GM10248 (cell line): Measurements from ENCODE around the gene POLRMT.
"Not testable (repeated sequence)": the region's sequence is repeated elsewhere in the genome, so short reads cannot be mapped to it uniquely, and the experiment has no call there.

ENCODE experiments used
- CTCF ChIA-PET: fragments of 300-600 bp; sonication (Branson Sonifier 250); formaldehyde crosslinking; extraction: SDS; loops from one replicate; lab custom pipeline; 2021; ENCODE audit warnings: antibody characterized with exemption; lab: Yijun Ruan, JAX
- POLR2A ChIA-PET: fragments of 350-650 bp; sonication (Branson Sonifier 250); formaldehyde crosslinking; extraction: SDS; loops from one replicate; lab custom pipeline; 2020; ENCODE audit warnings: antibody characterized with exemption; lab: Yijun Ruan, JAX
- DNase-seq: peaks from one replicate; pipeline ENCODE4 v3.0.0; 2012; ENCODE audit errors: extremely low spot score
- TF ChIP-seq, protein P1 (sequence below): IDR thresholded peaks from 2 replicates; pipeline ENCODE4 v1.5.1; 2012; ENCODE audit warnings: mild to moderate bottlenecking, low read depth; ENCODE audit errors: extremely low read depth, missing control alignments, control extremely low read depth

POLRMT gene

GRCh38 chr19:625257-625656, 8.1 kb downstream of the POLRMT start:
- ChIA-PET CTCF (no interaction called here), POLR2A (no interaction called here)
- DNase-seq = no peak
- TF ChIP-seq, protein P1, sequence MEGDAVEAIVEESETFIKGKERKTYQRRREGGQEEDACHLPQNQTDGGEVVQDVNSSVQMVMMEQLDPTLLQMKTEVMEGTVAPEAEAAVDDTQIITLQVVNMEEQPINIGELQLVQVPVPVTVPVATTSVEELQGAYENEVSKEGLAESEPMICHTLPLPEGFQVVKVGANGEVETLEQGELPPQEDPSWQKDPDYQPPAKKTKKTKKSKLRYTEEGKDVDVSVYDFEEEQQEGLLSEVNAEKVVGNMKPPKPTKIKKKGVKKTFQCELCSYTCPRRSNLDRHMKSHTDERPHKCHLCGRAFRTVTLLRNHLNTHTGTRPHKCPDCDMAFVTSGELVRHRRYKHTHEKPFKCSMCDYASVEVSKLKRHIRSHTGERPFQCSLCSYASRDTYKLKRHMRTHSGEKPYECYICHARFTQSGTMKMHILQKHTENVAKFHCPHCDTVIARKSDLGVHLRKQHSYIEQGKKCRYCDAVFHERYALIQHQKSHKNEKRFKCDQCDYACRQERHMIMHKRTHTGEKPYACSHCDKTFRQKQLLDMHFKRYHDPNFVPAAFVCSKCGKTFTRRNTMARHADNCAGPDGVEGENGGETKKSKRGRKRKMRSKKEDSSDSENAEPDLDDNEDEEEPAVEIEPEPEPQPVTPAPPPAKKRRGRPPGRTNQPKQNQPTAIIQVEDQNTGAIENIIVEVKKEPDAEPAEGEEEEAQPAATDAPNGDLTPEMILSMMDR = no peak

- ChIA-PET POLR2A (no interaction called here), CTCF (no interaction called here)
- TF ChIP-seq, protein P1 = no peak
- DNase-seq = no peak
Measured at GRCh38 chr19:624433-625109, 8.8 kb downstream of the POLRMT start.

GRCh38 chr19:623974-624373, 9.4 kb downstream of the POLRMT start:
- TF ChIP-seq, protein P1 = no peak
- POLR2A ChIA-PET = no interaction called here
- CTCF ChIA-PET = no interaction called here
- DNase-seq = no peak

DNA sequence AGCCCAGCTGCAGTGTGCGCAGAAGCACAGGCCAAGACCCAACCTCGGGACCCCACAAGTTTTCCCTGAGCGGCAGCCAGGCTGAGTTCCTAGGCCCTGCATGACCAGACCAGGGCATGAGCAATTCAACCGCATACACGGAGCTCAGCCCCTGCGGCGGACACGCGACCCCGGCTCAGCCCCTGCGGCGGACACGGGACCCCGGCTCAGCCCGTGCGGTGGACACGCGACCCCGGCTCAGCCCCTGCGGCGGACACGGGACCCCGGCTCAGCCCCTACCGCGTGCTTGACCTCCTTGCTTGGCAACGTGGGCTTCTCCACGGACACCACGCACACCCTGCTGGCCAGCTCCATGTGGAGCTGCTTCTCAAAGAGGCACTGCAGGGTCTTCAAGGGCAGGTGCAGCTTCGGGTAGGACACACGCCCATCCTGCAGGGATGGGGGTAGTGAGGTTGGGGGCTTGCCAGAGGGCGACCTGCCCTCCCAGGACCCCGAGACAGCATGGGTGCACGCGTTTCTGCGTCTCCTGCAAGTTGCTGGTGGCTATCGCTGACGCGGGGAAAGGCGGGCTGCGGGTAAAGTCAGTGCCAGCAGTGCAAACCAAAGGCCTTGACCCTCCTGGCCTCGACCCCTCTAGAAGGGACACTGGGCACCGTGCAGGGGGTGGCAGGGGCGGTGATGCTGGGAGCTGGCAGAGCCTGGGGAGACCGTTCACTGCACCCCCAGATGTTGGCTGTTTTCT, 10.0 kb downstream of the POLRMT start:
- CTCF ChIA-PET = no interaction called here
- TF ChIP-seq, protein P1 = no peak
- POLR2A ChIA-PET = no interaction called here
- no peak for DNase-seq

GRCh38 chr19:622666-623065, 10.7 kb downstream of the POLRMT start:
- CTCF ChIA-PET = no interaction called here
- DNase-seq = no peak
- POLR2A ChIA-PET = no interaction called here
- TF ChIP-seq, protein P1 = no peak

- ChIA-PET CTCF (no interaction called here), POLR2A (no interaction called here)
- DNase-seq = no peak
- TF ChIP-seq, protein P1 = no peak
Measured at GRCh38 chr19:621819-622218, 11.5 kb downstream of the POLRMT start.

DNA sequence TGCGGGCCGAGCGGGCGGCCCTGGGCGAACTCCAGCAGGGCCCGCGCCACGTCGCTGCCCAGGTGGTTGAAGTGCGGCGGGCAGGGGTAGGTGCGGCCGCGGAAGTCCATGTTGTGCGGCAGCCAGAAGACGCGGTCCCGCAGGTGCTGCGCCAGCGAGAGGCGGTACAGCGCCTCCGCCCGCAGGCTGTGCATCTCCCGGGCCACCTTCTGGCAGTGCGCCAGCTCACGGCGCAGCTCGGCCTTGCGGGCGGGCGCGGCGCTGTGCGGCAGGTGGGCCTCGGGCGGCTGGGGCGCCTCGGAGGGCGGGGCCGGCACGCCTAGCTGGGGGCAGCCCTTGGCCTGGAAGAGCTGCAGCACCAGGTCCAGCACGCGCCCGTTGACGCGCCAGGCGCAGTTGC, 12.1 kb downstream of the POLRMT start:
- CTCF ChIA-PET, POLR2A ChIA-PET, DNase-seq: not testable (repeated sequence)
